ENCODE measurements around the gene NUDT9.

DNA sequence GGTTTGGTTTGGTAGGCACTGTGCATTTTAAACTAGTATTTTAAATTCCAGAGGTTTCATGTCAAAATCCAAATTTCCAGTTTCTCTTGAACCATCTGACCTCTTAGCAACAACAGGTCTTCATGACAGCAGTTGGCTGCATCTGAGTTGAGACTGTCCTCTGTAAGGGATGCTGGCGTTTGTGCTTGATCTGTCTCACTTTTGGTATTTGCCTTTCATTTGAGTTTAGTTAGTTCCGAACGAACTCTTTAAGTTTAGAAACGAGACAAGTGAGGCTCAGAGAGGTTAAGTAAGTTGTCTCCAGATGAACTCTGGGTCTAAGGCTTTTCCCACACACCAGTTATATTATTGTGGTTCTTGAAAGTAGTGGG, 77.7 kb downstream of the NUDT9 start:
- TF ChIP-seq, protein P1, sequence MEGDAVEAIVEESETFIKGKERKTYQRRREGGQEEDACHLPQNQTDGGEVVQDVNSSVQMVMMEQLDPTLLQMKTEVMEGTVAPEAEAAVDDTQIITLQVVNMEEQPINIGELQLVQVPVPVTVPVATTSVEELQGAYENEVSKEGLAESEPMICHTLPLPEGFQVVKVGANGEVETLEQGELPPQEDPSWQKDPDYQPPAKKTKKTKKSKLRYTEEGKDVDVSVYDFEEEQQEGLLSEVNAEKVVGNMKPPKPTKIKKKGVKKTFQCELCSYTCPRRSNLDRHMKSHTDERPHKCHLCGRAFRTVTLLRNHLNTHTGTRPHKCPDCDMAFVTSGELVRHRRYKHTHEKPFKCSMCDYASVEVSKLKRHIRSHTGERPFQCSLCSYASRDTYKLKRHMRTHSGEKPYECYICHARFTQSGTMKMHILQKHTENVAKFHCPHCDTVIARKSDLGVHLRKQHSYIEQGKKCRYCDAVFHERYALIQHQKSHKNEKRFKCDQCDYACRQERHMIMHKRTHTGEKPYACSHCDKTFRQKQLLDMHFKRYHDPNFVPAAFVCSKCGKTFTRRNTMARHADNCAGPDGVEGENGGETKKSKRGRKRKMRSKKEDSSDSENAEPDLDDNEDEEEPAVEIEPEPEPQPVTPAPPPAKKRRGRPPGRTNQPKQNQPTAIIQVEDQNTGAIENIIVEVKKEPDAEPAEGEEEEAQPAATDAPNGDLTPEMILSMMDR (IDR thresholded peaks at IDR 0.05; ENCODE audit: insufficient read depth, low read depth, low read length), result no peak
- no peak for TF ChIP-seq EZH2 (IDR thresholded peaks at IDR 0.05; ENCODE audit: insufficient read depth, low read length)

Measured in astrocyte (in vitro differentiated cells and primary cell).